Measurements from ENCODE around the gene TMEM87A.
A peak's percentile ranks its signal among the peaks of the same experiment; 100 is the strongest.

DNA sequence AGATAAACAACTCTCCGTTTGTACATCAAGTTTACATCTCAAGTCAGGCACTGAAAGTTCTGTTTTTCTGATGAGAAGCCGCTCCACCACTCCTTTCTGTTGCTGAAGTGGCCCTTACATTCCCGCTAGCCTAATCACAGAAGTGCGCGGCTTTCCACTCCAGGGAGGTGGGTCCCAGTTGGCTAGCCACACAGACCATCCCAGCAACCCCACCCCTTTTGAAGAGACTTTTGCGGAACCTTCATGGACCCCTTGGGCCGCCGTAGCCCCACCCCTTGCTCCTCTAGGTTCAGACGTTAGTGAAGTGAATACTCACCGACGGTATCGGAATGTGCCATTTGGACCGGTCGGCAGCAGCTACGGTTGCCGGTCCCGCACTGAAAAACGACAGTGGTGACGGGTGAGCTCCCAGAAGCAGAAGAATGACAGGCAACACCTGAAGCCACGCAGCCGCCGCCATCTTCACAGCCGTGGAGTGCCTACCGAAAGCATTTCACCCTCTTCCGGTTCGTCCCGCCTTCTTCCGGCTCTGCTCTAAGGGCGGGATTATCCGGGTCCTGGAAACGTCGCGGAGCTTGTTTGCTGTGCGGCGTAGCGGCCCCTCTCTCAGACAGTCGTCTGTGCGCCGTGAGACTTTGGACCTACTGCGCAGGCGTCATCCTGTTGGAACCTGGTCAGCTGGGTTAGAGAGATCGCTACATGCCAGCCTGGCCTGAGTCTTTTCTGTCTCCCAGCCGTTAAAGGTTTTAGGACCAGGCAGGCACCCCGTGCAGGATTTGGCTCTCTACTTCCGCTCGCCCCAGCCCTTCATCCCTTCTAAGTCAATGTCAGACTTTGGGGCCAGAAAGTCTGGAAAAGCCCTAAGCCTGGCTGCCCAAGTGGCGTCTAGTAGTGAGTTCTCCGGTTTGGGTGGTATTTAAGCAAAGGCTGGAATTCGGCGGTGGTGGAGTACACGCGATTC is at the start of gene TMEM87A, which contains the start of gene GANC:
- TF ChIP-seq, protein P1, sequence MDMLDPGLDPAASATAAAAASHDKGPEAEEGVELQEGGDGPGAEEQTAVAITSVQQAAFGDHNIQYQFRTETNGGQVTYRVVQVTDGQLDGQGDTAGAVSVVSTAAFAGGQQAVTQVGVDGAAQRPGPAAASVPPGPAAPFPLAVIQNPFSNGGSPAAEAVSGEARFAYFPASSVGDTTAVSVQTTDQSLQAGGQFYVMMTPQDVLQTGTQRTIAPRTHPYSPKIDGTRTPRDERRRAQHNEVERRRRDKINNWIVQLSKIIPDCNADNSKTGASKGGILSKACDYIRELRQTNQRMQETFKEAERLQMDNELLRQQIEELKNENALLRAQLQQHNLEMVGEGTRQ (IDR thresholded peaks at IDR 0.05; ENCODE audit: low read depth, low read length), result no peak; the same call in 1 of the 2 replicates
- TF ChIP-seq, protein P2, sequence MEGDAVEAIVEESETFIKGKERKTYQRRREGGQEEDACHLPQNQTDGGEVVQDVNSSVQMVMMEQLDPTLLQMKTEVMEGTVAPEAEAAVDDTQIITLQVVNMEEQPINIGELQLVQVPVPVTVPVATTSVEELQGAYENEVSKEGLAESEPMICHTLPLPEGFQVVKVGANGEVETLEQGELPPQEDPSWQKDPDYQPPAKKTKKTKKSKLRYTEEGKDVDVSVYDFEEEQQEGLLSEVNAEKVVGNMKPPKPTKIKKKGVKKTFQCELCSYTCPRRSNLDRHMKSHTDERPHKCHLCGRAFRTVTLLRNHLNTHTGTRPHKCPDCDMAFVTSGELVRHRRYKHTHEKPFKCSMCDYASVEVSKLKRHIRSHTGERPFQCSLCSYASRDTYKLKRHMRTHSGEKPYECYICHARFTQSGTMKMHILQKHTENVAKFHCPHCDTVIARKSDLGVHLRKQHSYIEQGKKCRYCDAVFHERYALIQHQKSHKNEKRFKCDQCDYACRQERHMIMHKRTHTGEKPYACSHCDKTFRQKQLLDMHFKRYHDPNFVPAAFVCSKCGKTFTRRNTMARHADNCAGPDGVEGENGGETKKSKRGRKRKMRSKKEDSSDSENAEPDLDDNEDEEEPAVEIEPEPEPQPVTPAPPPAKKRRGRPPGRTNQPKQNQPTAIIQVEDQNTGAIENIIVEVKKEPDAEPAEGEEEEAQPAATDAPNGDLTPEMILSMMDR (conservative IDR thresholded peaks at IDR 0.05; ENCODE audit: low read depth, low read length), result no peak
- TF ChIP-seq POLR2A (IDR thresholded peaks at IDR 0.05; ENCODE audit: low read depth, low read length), result peak; percentile 96
- no peak for TF ChIP-seq RCOR1 (IDR thresholded peaks at IDR 0.05; ENCODE audit: insufficient replicate concordance, low read length)
- TF ChIP-seq FOS (IDR thresholded peaks at IDR 0.05; ENCODE audit: low read depth, low read length), result no peak
- TF ChIP-seq RAD21 (IDR thresholded peaks at IDR 0.05; ENCODE audit: low read length), result peak; percentile 2; the same call in 1 of the 2 replicates
- TF ChIP-seq MAZ (IDR thresholded peaks at IDR 0.05; ENCODE audit: borderline replicate concordance, low read depth, low read length), result peak; percentile 79
- TF ChIP-seq BHLHE40 (IDR thresholded peaks at IDR 0.05; ENCODE audit: low read depth, low read length), result no peak

Measured in IMR-90 (cell line).